ENCODE results near the gene CHTF8.
A peak's percentile ranks its signal among the peaks of the same experiment; 100 is the strongest.

The CHTF8 gene

GRCh38 chr16:69132424-69133252 lies at the start of gene CHTF8, which contains the start of gene UTP4:
Gene CHTF8 (minus strand): TSS chr16:69132588. CDS start chr16:69121458, 11,130 bp downstream.
Gene UTP4 (plus strand): TSS chr16:69132649. CDS start chr16:69133460, 811 bp downstream.
- peak within 1 kb of the TSS; percentile 80 for H3K4me3 ChIP-seq (ENCODE audit: low read depth, low read length)
- no peak for TF ChIP-seq CTCF (IDR thresholded peaks at IDR 0.05; ENCODE audit: insufficient read depth, low read depth, low read length, missing control alignments)
- peak; percentile 91 for DNase-seq (ENCODE audit: low read depth)

GRCh38 chr16:69180011-69180338 lies 47.6 kb upstream of the CHTF8 start:
- TF ChIP-seq CTCF (IDR thresholded peaks at IDR 0.05; ENCODE audit: insufficient read depth, low read depth, low read length, missing control alignments), result no peak
- H3K4me3 ChIP-seq (ENCODE audit: low read depth, low read length), result no peak overlapping the region
- DNase-seq (ENCODE audit: low read depth), result no peak

GRCh38 chr16:69179328-69180010 lies 47.1 kb upstream of the CHTF8 start:
- no peak for DNase-seq (ENCODE audit: low read depth)
- no peak overlapping the region for H3K4me3 ChIP-seq (ENCODE audit: low read depth, low read length)
- TF ChIP-seq CTCF (IDR thresholded peaks at IDR 0.05; ENCODE audit: insufficient read depth, low read depth, low read length, missing control alignments), result no peak

GRCh38 chr16:69176033-69176800 lies 43.8 kb upstream of the CHTF8 start:
- no peak for TF ChIP-seq CTCF (IDR thresholded peaks at IDR 0.05; ENCODE audit: insufficient read depth, low read depth, low read length, missing control alignments)
- H3K4me3 ChIP-seq (ENCODE audit: low read depth, low read length), result no peak overlapping the region
- no peak for DNase-seq (ENCODE audit: low read depth)

GRCh38 chr16:69171325-69172084 lies 39.1 kb upstream of the CHTF8 start:
- DNase-seq (ENCODE audit: low read depth), result no peak
- no peak for TF ChIP-seq CTCF (IDR thresholded peaks at IDR 0.05; ENCODE audit: insufficient read depth, low read depth, low read length, missing control alignments)

GRCh38 chr16:69169607-69170352 lies 37.4 kb upstream of the CHTF8 start:
- no peak overlapping the region for H3K4me3 ChIP-seq (ENCODE audit: low read depth, low read length)
- TF ChIP-seq CTCF (IDR thresholded peaks at IDR 0.05; ENCODE audit: insufficient read depth, low read depth, low read length, missing control alignments), result no peak
- no peak for DNase-seq (ENCODE audit: low read depth)

More at GRCh38 chr16:69171325-69172084, 39.1 kb upstream of the CHTF8 start:
- no peak overlapping the region for H3K4me3 ChIP-seq (ENCODE audit: low read depth, low read length)
